Pancreas (tissue), 10 donors: ENCODE results near the gene BMPR1A. TPM values are rescaled to one million over a fixed set of nuclear protein-coding genes. Genes with fewer than 3 reads are reported as not detected.

ENCODE experiments used
- ATAC-seq, 4 donors: fragments of 200-7000 bp; cut with Tn5 transposase; one replicate each; pipeline versions ENCODE4 v1.8.0 to v1.9.1; 2020; ENCODE audit warnings: mild to moderate bottlenecking in 4 of 4, moderate library complexity in 4 of 4
- DNase-seq, 6 donors: peaks; one replicate each; pipeline ENCODE4 v3.0.0-alpha.2; 2020
- FAIRE-seq: peaks from 2 replicates; lab custom pipeline; 2012; peaks lifted over from hg19 to GRCh38; lab: Jason Lieb, UNC
- H3K27ac ChIP-seq, 4 donors: fragments of 200-600 bp; sonication (generic); 1 replicate in 3 of 4; 2 replicates in 1 of 4; pipeline versions ENCODE4 v1.5.0 to v1.8.0; 2020
- H3K27me3 ChIP-seq, 4 donors: fragments of 200-600 bp; one replicate each; pipeline ENCODE4 v1.8.0; 2021
- H3K36me3 ChIP-seq, 3 donors: fragments of 200-600 bp; sonication (generic) in 1 of 3; one replicate each; pipeline versions ENCODE4 v1.5.0 to v1.8.0; 2020 to 2021
- H3K4me1 ChIP-seq, 3 donors: fragments of 200-600 bp; one replicate each; pipeline ENCODE4 v1.8.0; 2021
- H3K4me3 ChIP-seq, 4 donors: fragments of 200-600 bp; sonication (generic) in 2 of 4; one replicate each; pipeline versions ENCODE4 v1.5.0 to v1.8.0; 2020 to 2021
- H3K9me3 ChIP-seq, 4 donors: fragments of 200-600 bp; one replicate each; pipeline ENCODE4 v1.8.0; 2021
- CTCF ChIP-seq, 4 donors: fragments of 200-600 bp; sonication (generic) in 3 of 4; IDR thresholded peaks; one replicate each; pipeline versions ENCODE4 v1.5.0 to v1.8.0; 2021; ENCODE audit warnings: antibody characterized with exemption in 4 of 4
- WGBS, 2 donors: extraction: QIAGEN DNeasy Blood & Tissue Kit; methylation state at CpG; one replicate each; pipeline ENCODE4 v1.1.7; 2013; 5-methylcytosine and 5-hydroxymethylcytosine counted together
- intact Hi-C, 3 donors: fragments of 100-400 bp; cut with DNase I; formaldehyde crosslinking; loops; one replicate each; pipeline versions ENCODE4 v1.11.1 to v1.14.2; 2022
- polyA plus RNA-seq, 2 donors: library from polyadenylated mRNA; stranded (reverse); fragments of 200-250 nt; gene quantifications; one replicate each; pipeline ENCODE4 v1.2.3, GENCODE V29; 2013
- total RNA-seq, 6 donors: library from RNA; stranded (reverse); fragmentation: NEBNext Ultra II Directional in 4 of 6; extraction: Animal tissue kit (Norgen Biotek cat#: 25700) in 4 of 6; gene quantifications; one replicate each; pipeline versions ENCODE4 v1.2.1 to v1.2.4, GENCODE V29; 2021 to 2023
- donor health status: healthy with polysubstance abuse.
- donor health status: DM: no; HTN: no; CAD: no; lungs with moderate emphysema.
- donor health status: DM: no; HTN: no; CAD: no.
- donor health status: control.
- donor health status: control.
- donor health status: Bipolar disorder and iron deficiency.
- donor health status: DM: yes; HTN: yes; CAD: no.
- donor health status: DM: no; HTN: no; CAD: no.
- donor health status: DM: no; HTN: no; CAD: no.
- donor health status: DM: yes; HTN: yes; CAD: no.

Gene BMPR1A
- total and polyA plus RNA-seq, 8 donors: 3.5 to 22.3 (median 11.1) TPM

GRCh38 chr10:86872757-86873156, 116.3 kb downstream of the BMPR1A start:
- H3K36me3 ChIP-seq: no peaks in the 10 kb centered on the region
- no peak overlapping the region for H3K4me3 ChIP-seq
- WGBS, 2 donors: 63 to 66% methylated on average over 4 of the region's 4 CpGs
- ATAC-seq (peak in 2 of 4 donors; percentile 37), FAIRE-seq (no peak), DNase-seq (no peak)
- no peaks in the 10 kb centered on the region for H3K4me1 ChIP-seq
- H3K27me3 ChIP-seq: no peaks in the 10 kb centered on the region
- H3K9me3 ChIP-seq: no peaks in the 10 kb centered on the region
- TF ChIP-seq CTCF (IDR thresholded peaks at IDR 0.05): no peak
- intact Hi-C loops: no loop called here
- H3K27ac ChIP-seq: no peak overlapping the region

- peak; percentile 43 for FAIRE-seq
- no peak overlapping the region for H3K27ac ChIP-seq
- H3K4me3 ChIP-seq: no peak overlapping the region
- no peaks in the 10 kb centered on the region for H3K27me3 ChIP-seq
- no peaks in the 10 kb centered on the region for H3K4me1 ChIP-seq
- intact Hi-C loops: no loop called here
- no peak for DNase-seq
- no peaks in the 10 kb centered on the region for H3K9me3 ChIP-seq
- ATAC-seq: peak in 1 of 4 donors; percentile 44
- H3K36me3 ChIP-seq: no peaks in the 10 kb centered on the region
- 90 to 92% methylated on average over 2 of the region's 2 CpGs for WGBS, 2 donors
- no peak for TF ChIP-seq CTCF (IDR thresholded peaks at IDR 0.05)
Measured at GRCh38 chr10:86876748-86877147, 120.3 kb downstream of the BMPR1A start.

DNA sequence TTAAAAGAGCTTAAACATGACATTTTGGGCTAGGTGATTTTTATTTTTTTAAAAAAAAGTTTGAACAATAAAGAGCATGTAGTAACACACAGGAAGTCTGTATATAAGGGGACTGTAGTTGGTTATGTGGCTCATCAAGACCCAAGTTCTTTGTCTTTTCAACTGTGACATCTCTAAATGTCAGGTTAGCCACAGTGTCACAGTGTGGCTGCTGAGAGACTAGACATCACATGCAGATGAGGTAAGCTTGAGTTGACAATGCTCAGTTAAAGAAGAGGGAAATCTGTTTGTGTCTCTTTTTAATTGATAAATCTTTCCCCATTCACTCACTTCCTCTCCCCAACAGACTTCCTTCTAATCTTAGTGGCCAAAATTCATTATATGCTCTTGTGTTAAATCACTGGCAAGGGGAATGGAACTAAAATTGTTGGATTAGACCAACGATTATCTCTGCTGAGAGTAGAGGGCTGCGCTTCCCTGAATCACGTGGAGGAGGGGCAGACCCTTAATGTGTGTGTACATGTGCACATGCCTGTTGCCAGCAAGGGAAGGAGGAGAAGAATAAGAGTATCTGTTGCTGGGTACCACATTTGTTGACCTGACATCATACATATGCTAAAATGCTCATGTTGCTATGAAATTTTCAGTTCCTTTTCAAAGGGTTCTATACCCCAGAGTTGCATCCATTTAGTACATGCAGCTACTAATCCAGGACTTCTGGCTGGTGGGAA, 122.7 kb downstream of the BMPR1A start:
- no peaks in the 10 kb centered on the region for H3K27me3 ChIP-seq
- no peak overlapping the region for H3K4me3 ChIP-seq
- no peak for TF ChIP-seq CTCF (IDR thresholded peaks at IDR 0.05)
- FAIRE-seq (no peak), DNase-seq (no peak), ATAC-seq (no peak)
- no peak overlapping the region for H3K27ac ChIP-seq
- no peaks in the 10 kb centered on the region for H3K36me3 ChIP-seq
- intact Hi-C loops: no loop called here
- 80 to 86% methylated on average over 3 of the region's 3 CpGs for WGBS, 2 donors
- no peaks in the 10 kb centered on the region for H3K4me1 ChIP-seq
- no peaks in the 10 kb centered on the region for H3K9me3 ChIP-seq

- Histone ChIP-seq H3K9me3 (no peaks in the 10 kb centered on the region), H3K27me3 (no peaks in the 10 kb centered on the region), H3K4me1 (no peaks in the 10 kb centered on the region), H3K27ac (no peak overlapping the region), H3K36me3 (no peaks in the 10 kb centered on the region), H3K4me3 (no peak overlapping the region)
- ATAC-seq: no peak
- no peak for FAIRE-seq
- WGBS, 2 donors: 95 to 99% methylated on average over 4 of the region's 4 CpGs
- intact Hi-C loops: no loop called here
- TF ChIP-seq CTCF (IDR thresholded peaks at IDR 0.05): no peak
- DNase-seq: no peak
Measured at GRCh38 chr10:86880971-86881370, 124.6 kb downstream of the BMPR1A start.
